Inflammatory macrophage treated with lipopolysaccharide for 4 hours (primary cell): ENCODE results near the gene HMGCS1.
"Not testable (repeated sequence)": the region's sequence is repeated elsewhere in the genome, so short reads cannot be mapped to it uniquely, and the experiment has no call there.

ENCODE experiments used
- DNase-seq: peaks from one replicate; pipeline ENCODE4 v3.0.0-alpha.2; 2020

HMGCS1 gene

GRCh38 chr5:43312076-43312661 is 1.0 kb downstream of the HMGCS1 start:
- DNase-seq = no peak

GRCh38 chr5:43309637-43310036 is 3.6 kb downstream of the HMGCS1 start:
- peak; percentile 33 for DNase-seq

GRCh38 chr5:43309122-43309521 is 4.1 kb downstream of the HMGCS1 start:
- no peak for DNase-seq

- DNase-seq = not testable (repeated sequence)
Observed at GRCh38 chr5:43306954-43307353, 6.3 kb downstream of the HMGCS1 start.

GRCh38 chr5:43305948-43306565 is 7.2 kb downstream of the HMGCS1 start:
- DNase-seq = peak; percentile 74

GRCh38 chr5:43304525-43304924 is 8.7 kb downstream of the HMGCS1 start:
- peak; percentile 81 for DNase-seq

- no peak for DNase-seq
Observed at GRCh38 chr5:43303242-43303641, 10.0 kb downstream of the HMGCS1 start.

GRCh38 chr5:43302481-43302880 is 10.7 kb downstream of the HMGCS1 start:
- DNase-seq = peak; percentile 78

GRCh38 chr5:43301653-43302091 is 11.5 kb downstream of the HMGCS1 start:
- DNase-seq = peak; percentile 22

GRCh38 chr5:43300112-43300511 is 13.1 kb downstream of the HMGCS1 start:
- no peak for DNase-seq

- DNase-seq = no peak
Observed at GRCh38 chr5:43298443-43298842, 14.8 kb downstream of the HMGCS1 start.

- DNase-seq = no peak
Observed at GRCh38 chr5:43296835-43297234, 16.4 kb downstream of the HMGCS1 start.

- DNase-seq = no peak
Observed at GRCh38 chr5:43295202-43295601, 18.0 kb downstream of the HMGCS1 start.

GRCh38 chr5:43294226-43294625 is 19.0 kb downstream of the HMGCS1 start:
- DNase-seq = no peak

GRCh38 chr5:43290726-43291125 is 22.5 kb downstream of the HMGCS1 start:
- DNase-seq = no peak

- no peak for DNase-seq
Observed at GRCh38 chr5:43288269-43288831, 24.9 kb downstream of the HMGCS1 start.

GRCh38 chr5:43287493-43287892 is 25.7 kb downstream of the HMGCS1 start:
- no peak for DNase-seq

- DNase-seq = no peak
Observed at GRCh38 chr5:43286623-43287022, 26.6 kb downstream of the HMGCS1 start.

- no peak for DNase-seq
Observed at GRCh38 chr5:43281840-43282658, 31.2 kb downstream of the HMGCS1 start.

- no peak for DNase-seq
Observed at GRCh38 chr5:43279548-43280274, 33.5 kb downstream of the HMGCS1 start.

- DNase-seq = no peak
Observed at GRCh38 chr5:43275391-43275790, 37.8 kb downstream of the HMGCS1 start.

GRCh38 chr5:43274435-43275114 is 38.6 kb downstream of the HMGCS1 start:
- no peak for DNase-seq
